Upper lobe of right lung (tissue), 1 donor: ENCODE measurements around the gene PAQR6. TPM values are rescaled to one million over a fixed set of nuclear protein-coding genes. Genes with fewer than 3 reads are reported as not detected.

ENCODE experiments used
- ATAC-seq: fragments of 200-7000 bp; cut with Tn5 transposase; one replicate; pipeline ENCODE4 v1.9.1; 2020; ENCODE audit warnings: mild to moderate bottlenecking, moderate library complexity
- DNase-seq: peaks from one replicate; pipeline ENCODE4 v3.0.0-alpha.2; 2020
- H3K27ac ChIP-seq: fragments of 200-600 bp; one replicate; pipeline ENCODE4 v1.8.0; 2022
- H3K27me3 ChIP-seq: fragments of 200-600 bp; one replicate; pipeline ENCODE4 v1.8.0; 2022; ENCODE audit warnings: mild to moderate bottlenecking
- H3K36me3 ChIP-seq: fragments of 200-600 bp; one replicate; pipeline ENCODE4 v1.8.0; 2022
- H3K4me1 ChIP-seq: fragments of 200-600 bp; one replicate; pipeline ENCODE4 v1.8.0; 2022
- H3K4me3 ChIP-seq: fragments of 200-600 bp; one replicate; pipeline ENCODE4 v1.8.0; 2022; ENCODE audit warnings: mild to moderate bottlenecking
- H3K9me3 ChIP-seq: fragments of 200-600 bp; one replicate; pipeline ENCODE4 v1.8.0; 2022
- intact Hi-C: fragments of 100-400 bp; cut with DNase I; formaldehyde crosslinking; loops from one replicate; pipeline ENCODE4 v1.11.0; 2022
- total RNA-seq: library from RNA; stranded (reverse); fragmentation: NEBNext Ultra II Directional; extraction: Animal tissue kit (Norgen Biotek cat#: 25700); gene quantifications from one replicate; pipeline ENCODE4 v1.2.1, GENCODE V29; 2021
- TF ChIP-seq, protein P1 (sequence below): fragments of 200-600 bp; IDR thresholded peaks from one replicate; pipeline ENCODE4 v1.8.0; 2022; ENCODE audit warnings: antibody characterized with exemption
- donor health status: DM: no; HTN: yes; CAD: no; lungs with severe emphysema.

PAQR6 gene
- total RNA-seq, 1 donor from 2014 or later = 1.9 TPM

DNA sequence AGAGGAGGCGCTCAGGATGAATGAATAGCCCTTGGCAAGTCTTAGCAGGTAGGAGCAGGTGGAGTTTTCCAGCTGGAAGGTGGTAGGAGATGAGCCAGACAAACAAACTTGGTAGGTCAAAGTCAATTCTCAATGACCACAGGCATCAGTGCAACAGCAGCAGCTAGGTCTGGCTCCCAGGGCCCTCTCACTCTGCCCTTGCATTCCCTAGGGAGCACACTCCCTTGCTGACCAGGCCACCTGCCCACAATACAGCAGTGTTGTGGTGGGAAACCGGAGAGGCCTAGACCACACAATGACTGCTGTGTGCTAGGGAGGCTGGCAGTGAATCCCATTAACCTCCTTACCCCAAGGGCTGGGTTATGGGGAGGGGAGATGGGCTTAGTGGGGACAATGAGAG lies 13.0 kb upstream of the PAQR6 start:
- no peak for DNase-seq
- H3K27me3 ChIP-seq = no peaks in the 10 kb centered on the region
- no peaks in the 10 kb centered on the region for H3K4me1 ChIP-seq
- H3K4me3 ChIP-seq = no peak overlapping the region
- peaks cover 93% of the 10 kb centered on the region for H3K36me3 ChIP-seq
- TF ChIP-seq, protein P1, sequence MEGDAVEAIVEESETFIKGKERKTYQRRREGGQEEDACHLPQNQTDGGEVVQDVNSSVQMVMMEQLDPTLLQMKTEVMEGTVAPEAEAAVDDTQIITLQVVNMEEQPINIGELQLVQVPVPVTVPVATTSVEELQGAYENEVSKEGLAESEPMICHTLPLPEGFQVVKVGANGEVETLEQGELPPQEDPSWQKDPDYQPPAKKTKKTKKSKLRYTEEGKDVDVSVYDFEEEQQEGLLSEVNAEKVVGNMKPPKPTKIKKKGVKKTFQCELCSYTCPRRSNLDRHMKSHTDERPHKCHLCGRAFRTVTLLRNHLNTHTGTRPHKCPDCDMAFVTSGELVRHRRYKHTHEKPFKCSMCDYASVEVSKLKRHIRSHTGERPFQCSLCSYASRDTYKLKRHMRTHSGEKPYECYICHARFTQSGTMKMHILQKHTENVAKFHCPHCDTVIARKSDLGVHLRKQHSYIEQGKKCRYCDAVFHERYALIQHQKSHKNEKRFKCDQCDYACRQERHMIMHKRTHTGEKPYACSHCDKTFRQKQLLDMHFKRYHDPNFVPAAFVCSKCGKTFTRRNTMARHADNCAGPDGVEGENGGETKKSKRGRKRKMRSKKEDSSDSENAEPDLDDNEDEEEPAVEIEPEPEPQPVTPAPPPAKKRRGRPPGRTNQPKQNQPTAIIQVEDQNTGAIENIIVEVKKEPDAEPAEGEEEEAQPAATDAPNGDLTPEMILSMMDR = no peak
- H3K9me3 ChIP-seq = no peaks in the 10 kb centered on the region
- no peak for ATAC-seq
- intact Hi-C loops = no loop called here
- no peak overlapping the region for H3K27ac ChIP-seq

DNA sequence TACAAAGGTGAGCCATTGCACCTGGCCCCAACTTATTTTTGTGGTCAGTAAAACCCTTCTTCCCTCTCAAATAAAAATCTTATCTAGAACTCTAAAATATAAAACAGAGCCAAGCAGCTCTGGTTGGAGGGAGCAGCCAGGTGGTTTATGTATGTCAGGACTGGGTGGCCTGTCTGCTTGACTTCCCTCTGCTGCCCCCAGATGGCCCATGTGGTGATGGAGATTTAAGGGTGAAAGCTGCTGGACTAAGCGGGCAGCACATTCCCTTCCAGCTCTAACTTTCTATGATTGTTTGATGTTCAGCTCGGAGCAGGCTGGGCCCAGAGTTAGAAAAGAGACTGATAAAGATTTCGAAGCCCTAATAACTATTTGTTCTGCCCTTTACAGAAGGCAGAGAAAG lies 11.9 kb upstream of the PAQR6 start:
- Histone ChIP-seq H3K9me3 (no peaks in the 10 kb centered on the region), H3K27me3 (no peaks in the 10 kb centered on the region), H3K27ac (no peak overlapping the region), H3K4me1 (no peaks in the 10 kb centered on the region), H3K4me3 (no peak overlapping the region), H3K36me3 (peaks cover 95% of the 10 kb centered on the region)
- no peak for ATAC-seq
- intact Hi-C loops = no loop called here
- DNase-seq = no peak
- TF ChIP-seq, protein P1 = no peak

DNA sequence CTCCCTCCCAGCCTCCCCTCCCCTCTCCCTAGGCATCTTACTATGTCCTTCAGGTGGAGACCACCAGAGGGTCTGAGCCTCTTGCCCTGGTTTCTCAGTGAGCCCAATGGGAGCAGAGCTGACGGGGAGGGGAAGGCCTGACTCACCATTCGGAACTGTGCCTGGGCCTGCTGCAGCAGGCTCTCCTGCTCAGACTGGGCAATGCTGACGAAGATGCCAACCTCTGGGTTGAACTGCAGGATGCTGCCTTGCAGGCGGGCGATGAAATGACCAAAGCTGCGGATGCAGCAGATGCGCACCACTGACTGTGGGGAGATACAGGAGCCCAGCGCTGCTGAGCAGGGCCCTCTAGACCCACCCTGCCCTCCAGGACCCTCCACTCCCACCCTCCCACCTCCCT lies 11.0 kb upstream of the PAQR6 start:
- H3K4me1 ChIP-seq = no peaks in the 10 kb centered on the region
- no peak for DNase-seq
- no peak for ATAC-seq
- TF ChIP-seq, protein P1 = no peak
- H3K36me3 ChIP-seq = peaks cover 97% of the 10 kb centered on the region
- H3K27ac ChIP-seq = no peak overlapping the region
- H3K4me3 ChIP-seq = no peak overlapping the region
- intact Hi-C loops = no loop called here
- H3K9me3 ChIP-seq = no peaks in the 10 kb centered on the region
- H3K27me3 ChIP-seq = no peaks in the 10 kb centered on the region

DNA sequence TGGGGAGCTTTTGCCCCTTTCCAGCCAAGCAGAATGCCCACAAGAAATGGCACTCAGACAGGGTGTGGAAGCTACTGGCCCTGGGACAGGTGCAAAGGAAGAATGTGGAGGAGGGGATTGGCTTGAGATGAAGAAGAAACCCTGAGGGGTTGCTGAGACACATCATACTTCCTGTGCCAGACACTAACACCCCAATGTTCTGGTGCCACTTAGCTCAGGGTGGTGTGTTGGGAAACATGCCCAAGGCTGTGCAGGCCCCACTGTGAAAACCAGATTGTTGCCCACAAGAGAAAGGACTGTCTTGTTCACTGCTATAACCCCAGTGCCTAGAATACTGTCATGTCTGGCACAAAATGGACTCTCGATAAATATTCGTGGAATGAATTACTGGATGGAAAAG lies 9.9 kb upstream of the PAQR6 start:
- Histone ChIP-seq H3K4me3 (no peak overlapping the region), H3K4me1 (no peaks in the 10 kb centered on the region), H3K27me3 (no peaks in the 10 kb centered on the region), H3K36me3 (peaks cover 97% of the 10 kb centered on the region), H3K27ac (no peak overlapping the region), H3K9me3 (no peaks in the 10 kb centered on the region)
- intact Hi-C loops = no loop called here
- DNase-seq (no peak), ATAC-seq (no peak)
- TF ChIP-seq, protein P1 = no peak

DNA sequence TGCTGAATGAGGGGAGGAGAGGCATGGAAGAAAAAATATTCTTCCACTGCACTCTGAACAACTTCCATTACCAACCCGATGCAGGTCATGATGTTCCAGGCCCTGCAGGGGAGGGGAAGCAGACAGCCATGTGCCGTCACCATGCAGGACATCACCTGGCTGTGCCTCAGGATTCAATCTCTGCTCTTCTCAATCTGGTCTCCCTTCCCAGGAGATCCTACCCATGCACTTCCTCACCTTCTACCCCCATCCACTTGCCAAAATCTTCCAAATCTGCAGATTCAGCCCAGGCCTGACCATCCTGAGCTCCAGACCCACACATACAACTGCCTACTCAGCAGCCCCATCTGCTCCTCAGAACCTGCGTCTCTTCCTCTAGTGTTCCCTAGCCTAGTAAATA lies 5.8 kb upstream of the PAQR6 start:
- H3K27me3 ChIP-seq = no peaks in the 10 kb centered on the region
- H3K4me1 ChIP-seq = no peaks in the 10 kb centered on the region
- H3K36me3 ChIP-seq = peaks cover 92% of the 10 kb centered on the region
- H3K4me3 ChIP-seq = no peak overlapping the region
- ATAC-seq = no peak
- no peaks in the 10 kb centered on the region for H3K9me3 ChIP-seq
- no peak for DNase-seq
- intact Hi-C loops = no loop called here
- TF ChIP-seq, protein P1 = no peak
- H3K27ac ChIP-seq = no peak overlapping the region

DNA sequence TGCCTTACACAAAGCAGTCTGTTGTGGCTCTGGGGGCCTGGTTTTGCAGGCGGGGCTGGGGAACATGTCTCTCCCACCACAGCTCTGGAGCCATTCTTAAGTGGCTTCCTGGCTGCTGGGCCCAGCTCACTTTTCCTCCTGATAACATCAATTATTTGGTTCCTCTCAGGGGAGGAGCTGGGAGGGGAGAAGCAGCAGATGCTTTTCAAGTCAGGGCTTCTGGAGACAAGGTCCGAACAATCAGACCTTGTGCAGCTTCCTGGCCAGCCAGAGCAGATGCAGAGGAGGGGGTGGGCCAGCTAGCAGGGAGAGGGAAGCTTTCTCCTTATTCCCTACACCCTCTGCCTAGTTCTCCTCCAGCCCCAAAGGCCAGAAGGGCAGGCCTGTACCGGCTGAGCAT lies 3.7 kb upstream of the PAQR6 start:
- DNase-seq = no peak
- H3K9me3 ChIP-seq = no peaks in the 10 kb centered on the region
- H3K36me3 ChIP-seq = peaks cover 71% of the 10 kb centered on the region
- no peak overlapping the region for H3K4me3 ChIP-seq
- no peaks in the 10 kb centered on the region for H3K27me3 ChIP-seq
- intact Hi-C loops = no loop called here
- H3K4me1 ChIP-seq = peaks cover 10% of the 10 kb centered on the region
- TF ChIP-seq, protein P1 = no peak
- ATAC-seq = no peak
- no peak overlapping the region for H3K27ac ChIP-seq
